Tibial nerve (tissue), 4 donors: ENCODE results near the gene CEL. TPM values are rescaled to one million over a fixed set of nuclear protein-coding genes. Genes with fewer than 3 reads are reported as not detected.
"Not testable (repeated sequence)": the region's sequence is repeated elsewhere in the genome, so short reads cannot be mapped to it uniquely, and the experiment has no call there.

Experiments
- DNase-seq, 2 donors: peaks; one replicate each; pipeline ENCODE4 v3.0.0-alpha.2; 2019; ENCODE audit warnings: low spot score in 2 of 2
- H3K27ac ChIP-seq, 4 donors: fragments of 200-600 bp; sonication (generic) in 3 of 4; one replicate each; pipeline ENCODE4 v1.5.1; 2017 to 2019; ENCODE audit warnings: mild to moderate bottlenecking in 1 of 4
- H3K27me3 ChIP-seq, 2 donors: fragments of 200-600 bp; sonication (generic) in 1 of 2; one replicate each; pipeline versions ENCODE4 v1.5.1 to v1.6.0; 2017 to 2019
- H3K36me3 ChIP-seq, 3 donors: fragments of 200-600 bp; sonication (generic); one replicate each; pipeline ENCODE4 v1.5.1; 2018 to 2019
- H3K4me1 ChIP-seq, 4 donors: fragments of 200-600 bp; sonication (generic) in 3 of 4; one replicate each; pipeline ENCODE4 v1.5.1; 2017 to 2019
- H3K4me3 ChIP-seq, 4 donors: fragments of 200-600 bp; sonication (generic) in 3 of 4; one replicate each; pipeline ENCODE4 v1.5.1; 2017 to 2019; ENCODE audit warnings: mild to moderate bottlenecking in 1 of 4, moderate library complexity in 1 of 4
- H3K9me3 ChIP-seq, 4 donors: fragments of 200-600 bp; sonication (generic) in 3 of 4; one replicate each; pipeline ENCODE4 v1.5.1; 2017 to 2019
- EP300 ChIP-seq, 2 donors: sonication (generic); formaldehyde crosslinking; IDR thresholded peaks; one replicate each; pipeline ENCODE4 v1.6.1; 2017; ENCODE audit warnings: antibody characterized with exemption in 2 of 2, mild to moderate bottlenecking in 1 of 2
- POLR2A ChIP-seq, 2 donors: fragments of 450-650 bp; IDR thresholded peaks; one replicate each; pipeline ENCODE4 v1.6.1; 2017; ENCODE audit warnings: antibody characterized with exemption in 2 of 2, mild to moderate bottlenecking in 2 of 2, moderate library complexity in 2 of 2
- WGBS, 2 donors: methylation state at CpG; one replicate each; pipeline ENCODE4 v1.1.5; 2018; 5-methylcytosine and 5-hydroxymethylcytosine counted together
- total RNA-seq, 4 donors: library from RNA; depleted of rRNA; stranded (reverse); fragments of >200 nt; gene quantifications; one replicate each; pipeline ENCODE4 v1.1.0, GENCODE V29; 2016
- TF ChIP-seq, protein P1 (sequence below), 5 experiments: fragments of 200-600 bp in 3 of 5; fragments of 450-650 bp in 2 of 5; sonication (generic) in 3 of 5; IDR thresholded peaks; one replicate each; pipeline ENCODE4 v1.5.1; 2016 to 2019; ENCODE audit warnings: antibody characterized with exemption in 5 of 5, mild to moderate bottlenecking in 3 of 5, moderate library complexity in 2 of 5

Gene CEL
- total RNA-seq, 4 donors from 2014 or later: 1.7 to 10.5 (median 2.6) TPM

DNA sequence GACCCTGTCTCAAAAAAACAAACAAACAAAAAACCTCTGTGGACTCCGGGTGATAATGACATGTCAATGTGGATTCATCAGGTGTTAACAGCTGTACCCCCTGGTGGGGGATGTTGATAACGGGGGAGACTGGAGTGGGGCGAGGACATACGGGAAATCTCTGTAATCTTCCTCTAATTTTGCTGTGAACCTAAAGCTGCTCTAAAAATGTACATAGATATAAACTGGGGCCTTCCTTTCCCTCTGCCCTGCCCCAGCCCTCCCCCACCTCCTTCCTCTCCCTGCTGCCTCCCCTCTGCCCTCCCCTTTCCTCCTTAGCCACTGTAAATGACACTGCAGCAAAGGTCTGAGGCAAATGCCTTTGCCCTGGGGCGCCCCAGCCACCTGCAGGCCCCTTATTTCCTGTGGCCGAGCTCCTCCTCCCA, 1.4 kb upstream of the CEL start:
- no peak overlapping the region for H3K4me3 ChIP-seq
- TF ChIP-seq, protein P1, sequence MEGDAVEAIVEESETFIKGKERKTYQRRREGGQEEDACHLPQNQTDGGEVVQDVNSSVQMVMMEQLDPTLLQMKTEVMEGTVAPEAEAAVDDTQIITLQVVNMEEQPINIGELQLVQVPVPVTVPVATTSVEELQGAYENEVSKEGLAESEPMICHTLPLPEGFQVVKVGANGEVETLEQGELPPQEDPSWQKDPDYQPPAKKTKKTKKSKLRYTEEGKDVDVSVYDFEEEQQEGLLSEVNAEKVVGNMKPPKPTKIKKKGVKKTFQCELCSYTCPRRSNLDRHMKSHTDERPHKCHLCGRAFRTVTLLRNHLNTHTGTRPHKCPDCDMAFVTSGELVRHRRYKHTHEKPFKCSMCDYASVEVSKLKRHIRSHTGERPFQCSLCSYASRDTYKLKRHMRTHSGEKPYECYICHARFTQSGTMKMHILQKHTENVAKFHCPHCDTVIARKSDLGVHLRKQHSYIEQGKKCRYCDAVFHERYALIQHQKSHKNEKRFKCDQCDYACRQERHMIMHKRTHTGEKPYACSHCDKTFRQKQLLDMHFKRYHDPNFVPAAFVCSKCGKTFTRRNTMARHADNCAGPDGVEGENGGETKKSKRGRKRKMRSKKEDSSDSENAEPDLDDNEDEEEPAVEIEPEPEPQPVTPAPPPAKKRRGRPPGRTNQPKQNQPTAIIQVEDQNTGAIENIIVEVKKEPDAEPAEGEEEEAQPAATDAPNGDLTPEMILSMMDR (IDR thresholded peaks at IDR 0.05): no peak
- no peak for TF ChIP-seq POLR2A (IDR thresholded peaks at IDR 0.05)
- no peak for TF ChIP-seq EP300 (IDR thresholded peaks at IDR 0.05)
- no peak for DNase-seq

DNA sequence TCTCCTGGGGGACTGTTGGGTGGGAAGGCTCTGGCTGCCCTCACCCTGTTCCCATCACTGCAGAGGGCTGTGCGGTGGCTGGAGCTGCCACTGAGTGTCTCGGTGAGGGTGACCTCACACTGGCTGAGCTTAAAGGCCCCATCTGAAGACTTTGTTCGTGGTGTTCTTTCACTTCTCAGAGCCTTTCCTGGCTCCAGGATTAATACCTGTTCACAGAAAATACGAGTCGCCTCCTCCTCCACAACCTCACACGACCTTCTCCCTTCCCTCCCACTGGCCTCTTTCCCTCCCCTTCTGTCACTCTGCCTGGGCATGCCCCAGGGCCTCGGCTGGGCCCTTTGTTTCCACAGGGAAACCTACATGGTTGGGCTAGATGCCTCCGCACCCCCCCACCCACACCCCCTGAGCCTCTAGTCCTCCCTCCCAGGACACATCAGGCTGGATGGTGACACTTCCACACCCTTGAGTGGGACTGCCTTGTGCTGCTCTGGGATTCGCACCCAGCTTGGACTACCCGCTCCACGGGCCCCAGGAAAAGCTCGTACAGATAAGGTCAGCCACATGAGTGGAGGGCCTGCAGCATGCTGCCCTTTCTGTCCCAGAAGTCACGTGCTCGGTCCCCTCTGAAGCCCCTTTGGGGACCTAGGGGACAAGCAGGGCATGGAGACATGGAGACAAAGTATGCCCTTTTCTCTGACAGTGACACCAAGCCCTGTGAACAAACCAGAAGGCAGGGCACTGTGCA, 590 bp upstream of the CEL start:
- WGBS, 2 donors: 39 to 46% methylated on average over 12 to 14 of the region's 14 CpGs
- peaks cover 0 to 50% (median 2%) of the 10 kb centered on the region in 3 donors for H3K36me3 ChIP-seq
- H3K27ac ChIP-seq, H3K27me3 ChIP-seq, DNase-seq, H3K4me1 ChIP-seq, H3K9me3 ChIP-seq, H3K4me3 ChIP-seq: not testable (repeated sequence)

More for the DNA sequence above, 1.4 kb upstream of the CEL start:
- 38 to 63% methylated on average over 6 of the region's 6 CpGs for WGBS, 2 donors
- no peaks in the 10 kb centered on the region for H3K27me3 ChIP-seq
- peaks cover 0 to 5% (median 2%) of the 10 kb centered on the region in 4 donors for H3K4me1 ChIP-seq
- no peaks in the 10 kb centered on the region for H3K9me3 ChIP-seq
- H3K36me3 ChIP-seq: peaks cover 0 to 50% (median 6%) of the 10 kb centered on the region in 3 donors
- peak overlapping the region in 1 of 4 donors; percentile 17 for H3K27ac ChIP-seq

DNA sequence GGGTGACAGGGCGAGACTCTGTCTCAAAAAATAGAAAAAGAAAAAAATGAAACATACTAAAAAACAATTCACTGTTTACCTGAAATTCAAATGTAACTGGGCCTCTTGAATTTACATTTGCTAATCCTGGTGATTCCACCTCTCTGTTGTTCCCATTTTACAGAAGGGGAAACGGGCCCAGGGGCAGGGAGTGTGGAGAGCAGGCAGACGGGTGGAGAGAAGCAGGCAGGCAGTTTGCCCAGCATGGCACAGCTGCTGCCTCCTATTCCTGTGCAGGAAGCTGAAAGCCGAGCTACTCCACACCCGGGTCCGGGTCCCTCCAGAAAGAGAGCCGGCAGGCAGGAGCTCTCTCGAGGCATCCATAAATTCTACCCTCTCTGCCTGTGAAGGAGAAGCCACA, 788 bp downstream of the CEL start:
- not testable (repeated sequence) for DNase-seq, H3K9me3 ChIP-seq, H3K27ac ChIP-seq, H3K27me3 ChIP-seq, H3K4me3 ChIP-seq, H3K4me1 ChIP-seq
- peaks cover 0 to 47% (median 0%) of the 10 kb centered on the region in 3 donors for H3K36me3 ChIP-seq
- WGBS, 2 donors: 70 to 74% methylated on average over 3 to 5 of the region's 8 CpGs

DNA sequence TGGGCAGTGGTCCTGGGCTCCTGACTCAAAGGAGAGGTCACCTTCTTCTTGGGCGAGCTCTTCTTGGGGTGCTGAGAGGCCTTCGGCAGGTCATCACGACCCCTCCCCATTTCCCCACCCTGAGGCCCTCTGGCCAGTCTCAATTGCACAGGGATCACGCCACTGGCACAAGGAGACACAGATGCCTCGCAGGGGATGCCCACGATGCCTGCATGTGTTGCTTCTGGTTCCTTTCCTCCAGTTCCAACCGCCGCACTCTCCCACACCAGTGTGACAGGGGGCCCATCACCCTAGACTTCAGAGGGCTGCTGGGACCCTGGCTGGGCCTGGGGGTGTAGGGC, 1.3 kb downstream of the CEL start:
- 89% methylated on average over 5 to 6 of the region's 8 CpGs for WGBS, 2 donors
- Histone ChIP-seq H3K4me3 (no peak overlapping the region), H3K27ac (no peak overlapping the region), H3K9me3 (no peaks in the 10 kb centered on the region), H3K4me1 (peaks cover 0 to 5% (median 2%) of the 10 kb centered on the region in 4 donors), H3K27me3 (no peaks in the 10 kb centered on the region), H3K36me3 (peaks cover 0 to 42% (median 0%) of the 10 kb centered on the region in 3 donors)
- DNase-seq: no peak
- TF ChIP-seq, protein P1 (IDR thresholded peaks at IDR 0.05): no peak
- TF ChIP-seq POLR2A (IDR thresholded peaks at IDR 0.05) (no peak), EP300 (IDR thresholded peaks at IDR 0.05) (no peak)

DNA sequence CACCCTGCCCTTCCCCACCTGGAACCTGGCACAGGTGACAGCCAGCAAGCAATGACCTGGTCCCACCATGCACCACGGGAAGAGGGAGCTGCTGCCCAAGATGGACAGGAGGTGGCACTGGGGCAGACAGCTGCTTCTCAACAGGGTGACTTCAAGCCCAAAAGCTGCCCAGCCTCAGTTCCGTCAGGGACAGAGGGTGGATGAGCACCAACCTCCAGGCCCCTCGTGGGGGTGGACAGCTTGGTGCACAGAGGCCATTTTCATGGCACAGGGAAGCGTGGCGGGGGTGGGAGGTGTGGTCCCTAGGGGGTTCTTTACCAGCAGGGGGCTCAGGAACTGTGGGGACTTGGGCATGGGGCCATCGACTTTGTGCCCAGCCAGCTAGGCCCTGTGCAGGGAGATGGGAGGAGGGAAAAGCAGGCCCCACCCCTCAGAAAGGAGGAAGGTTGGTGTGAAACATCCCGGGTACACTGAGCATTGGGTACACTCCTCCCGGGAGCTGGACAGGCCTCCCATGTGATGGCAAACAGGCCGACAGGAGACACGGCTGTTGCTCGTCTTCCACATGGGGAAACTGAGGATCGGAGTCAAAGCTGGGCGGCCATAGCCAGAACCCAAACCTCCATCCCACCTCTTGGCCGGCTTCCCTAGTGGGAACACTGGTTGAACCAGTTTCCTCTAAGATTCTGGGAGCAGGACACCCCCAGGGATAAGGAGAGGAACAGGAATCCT, 1.9 kb downstream of the CEL start:
- Histone ChIP-seq H3K36me3 (peaks cover 0 to 36% (median 0%) of the 10 kb centered on the region in 3 donors), H3K9me3 (no peaks in the 10 kb centered on the region), H3K27me3 (no peaks in the 10 kb centered on the region), H3K4me1 (peaks cover 0 to 5% (median 2%) of the 10 kb centered on the region in 4 donors), H3K27ac (no peak overlapping the region), H3K4me3 (no peak overlapping the region)
- TF ChIP-seq POLR2A (IDR thresholded peaks at IDR 0.05): no peak
- TF ChIP-seq, protein P1 (IDR thresholded peaks at IDR 0.05): no peak
- no peak for TF ChIP-seq EP300 (IDR thresholded peaks at IDR 0.05)
- 85 to 87% methylated on average over 10 to 13 of the region's 14 CpGs for WGBS, 2 donors
- DNase-seq: no peak
